ENCODE results near the gene IL22RA1.

- no peak for TF ChIP-seq EGR1 (IDR thresholded peaks at IDR 0.05; ENCODE audit: borderline replicate concordance, low read depth, low read length)
- TF ChIP-seq CTCF (IDR thresholded peaks at IDR 0.05; ENCODE audit: control extremely low read depth in 1 of 3, insufficient read depth in 1 of 3, low read depth in 1 of 3, low read length in 3 of 3), result no peak
- no peak for TF ChIP-seq TAF1 (IDR thresholded peaks at IDR 0.05; ENCODE audit: low read depth, low read length)
- TF ChIP-seq RAD21 (IDR thresholded peaks at IDR 0.05 in 1 of 2, conservative IDR thresholded peaks at IDR 0.05 in 1 of 2; ENCODE audit: low read depth in 2 of 2, low read length in 2 of 2), result no peak
- TF ChIP-seq EZH2 (IDR thresholded peaks at IDR 0.05; ENCODE audit: low read depth, low read length, severe bottlenecking), result no peak
- TF ChIP-seq GTF2F1 (IDR thresholded peaks at IDR 0.05; ENCODE audit: borderline replicate concordance, low read depth, low read length), result no peak
- no peak for TF ChIP-seq SIX5 (IDR thresholded peaks at IDR 0.05; ENCODE audit: low read depth, low read length)
- TF ChIP-seq POLR2AphosphoS5 (IDR thresholded peaks at IDR 0.05; ENCODE audit: low read depth, low read length), result no peak
- TF ChIP-seq GABPA (IDR thresholded peaks at IDR 0.05; ENCODE audit: borderline replicate concordance, insufficient read depth, low read length), result no peak
- TF ChIP-seq ATF3 (IDR thresholded peaks at IDR 0.05; ENCODE audit: insufficient read depth, low read depth, low read length), result no peak
- no peak for TF ChIP-seq JUND (IDR thresholded peaks at IDR 0.05; ENCODE audit: low read length)
- TF ChIP-seq POLR2A (IDR thresholded peaks at IDR 0.05; ENCODE audit: control extremely low read depth in 1 of 2, low read depth in 2 of 2, low read length in 2 of 2), result no peak
- TF ChIP-seq RNF2 (IDR thresholded peaks at IDR 0.05; ENCODE audit: borderline replicate concordance, low read depth, low read length, missing control alignments, poor library complexity, severe bottlenecking), result no peak
Measured at GRCh38 chr1:24189528-24189927, 46.6 kb upstream of the IL22RA1 start.
